ENCODE measurements around the gene ATXN1.

Gene ATXN1

GRCh38 chr6:16488813-16489212 lies 272.4 kb downstream of the ATXN1 start:
- no peak for DNase-seq

GRCh38 chr6:16487996-16488674 lies 273.1 kb downstream of the ATXN1 start:
- no peak for DNase-seq

- no peak for DNase-seq
Measured at GRCh38 chr6:16486661-16487060, 274.6 kb downstream of the ATXN1 start.

GRCh38 chr6:16483315-16483875 lies 277.9 kb downstream of the ATXN1 start:
- no peak for DNase-seq

GRCh38 chr6:16482702-16483314 lies 278.5 kb downstream of the ATXN1 start:
- DNase-seq = no peak

GRCh38 chr6:16481697-16482399 lies 279.4 kb downstream of the ATXN1 start:
- no peak for DNase-seq

GRCh38 chr6:16480763-16481560 lies 280.3 kb downstream of the ATXN1 start:
- no peak for DNase-seq

- no peak for DNase-seq
Measured at GRCh38 chr6:16477367-16478149, 283.7 kb downstream of the ATXN1 start.

GRCh38 chr6:16476861-16477260 lies 284.4 kb downstream of the ATXN1 start:
- no peak for DNase-seq

GRCh38 chr6:16475494-16475781 lies 285.8 kb downstream of the ATXN1 start:
- no peak for DNase-seq

GRCh38 chr6:16474772-16475493 lies 286.3 kb downstream of the ATXN1 start:
- DNase-seq = no peak

GRCh38 chr6:16473908-16474771 lies 287.1 kb downstream of the ATXN1 start:
- DNase-seq = no peak

GRCh38 chr6:16473184-16473907 lies 287.9 kb downstream of the ATXN1 start:
- DNase-seq = no peak

GRCh38 chr6:16472349-16473069 lies 288.8 kb downstream of the ATXN1 start:
- no peak for DNase-seq

- DNase-seq = no peak
Measured at GRCh38 chr6:16471910-16472297, 289.4 kb downstream of the ATXN1 start.

- DNase-seq = no peak
Measured at GRCh38 chr6:16471222-16471909, 289.9 kb downstream of the ATXN1 start.

- DNase-seq = no peak
Measured at GRCh38 chr6:16470502-16471221, 290.6 kb downstream of the ATXN1 start.

All from activated CD4-positive, CD25-positive, alpha-beta regulatory T cell treated with anti-CD3 and anti-CD28 coated beads, Interleukin-2, amount 50 U/mL, for 72 hours (primary cell).